GM11168 (cell line): ENCODE results near the gene ZNF469.

Experiments
- in situ Hi-C: fragments of 300-500 bp; cut with MboI; formaldehyde crosslinking; loops from one replicate; pipeline ENCODE4 v1.12.0; 2022; ENCODE audit warnings: low sequenced_read_pairs; ENCODE audit not compliant: unreplicated experiment

ZNF469 gene

GRCh38 chr16:88382491-88383400 is at the start of gene ZNF469:
TSS of gene ZNF469 (plus strand) at chr16:88382959. CDS start at chr16:88427471, 44,512 bp downstream.
- in situ Hi-C loops, result no loop called here

- in situ Hi-C loops, result no loop called here
Measured at GRCh38 chr16:88333848-88334777, 48.6 kb upstream of the ZNF469 start.

- in situ Hi-C loops, result no loop called here
Measured at GRCh38 chr16:88334778-88335720, 47.7 kb upstream of the ZNF469 start.

- in situ Hi-C loops, result no loop called here
Measured at GRCh38 chr16:88337021-88337420, 45.7 kb upstream of the ZNF469 start.

- in situ Hi-C loops, result no loop called here
Measured at GRCh38 chr16:88337538-88337937, 45.2 kb upstream of the ZNF469 start.

- in situ Hi-C loops, result no loop called here
Measured at GRCh38 chr16:88338111-88338510, 44.6 kb upstream of the ZNF469 start.

DNA sequence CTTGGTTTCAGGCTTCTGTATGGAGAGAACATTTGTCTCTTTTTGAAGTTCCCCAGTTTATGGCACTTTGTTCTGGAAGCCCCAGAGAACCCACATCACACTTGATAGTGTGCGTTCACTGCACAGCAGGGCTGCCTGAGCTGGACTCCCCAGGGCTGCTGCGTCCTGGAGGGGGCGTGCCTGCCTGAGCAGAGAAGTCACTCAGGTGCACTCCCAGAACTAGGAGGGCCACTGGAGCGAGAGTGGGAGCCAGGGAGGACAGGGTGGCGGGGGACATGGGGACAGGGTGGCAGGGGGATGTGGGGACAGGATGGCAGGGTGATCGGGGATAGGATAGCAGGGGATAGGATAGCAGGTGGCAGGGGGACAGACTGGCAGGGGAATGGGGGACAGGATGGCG is 43.9 kb upstream of the ZNF469 start:
- in situ Hi-C loops, result no loop called here

DNA sequence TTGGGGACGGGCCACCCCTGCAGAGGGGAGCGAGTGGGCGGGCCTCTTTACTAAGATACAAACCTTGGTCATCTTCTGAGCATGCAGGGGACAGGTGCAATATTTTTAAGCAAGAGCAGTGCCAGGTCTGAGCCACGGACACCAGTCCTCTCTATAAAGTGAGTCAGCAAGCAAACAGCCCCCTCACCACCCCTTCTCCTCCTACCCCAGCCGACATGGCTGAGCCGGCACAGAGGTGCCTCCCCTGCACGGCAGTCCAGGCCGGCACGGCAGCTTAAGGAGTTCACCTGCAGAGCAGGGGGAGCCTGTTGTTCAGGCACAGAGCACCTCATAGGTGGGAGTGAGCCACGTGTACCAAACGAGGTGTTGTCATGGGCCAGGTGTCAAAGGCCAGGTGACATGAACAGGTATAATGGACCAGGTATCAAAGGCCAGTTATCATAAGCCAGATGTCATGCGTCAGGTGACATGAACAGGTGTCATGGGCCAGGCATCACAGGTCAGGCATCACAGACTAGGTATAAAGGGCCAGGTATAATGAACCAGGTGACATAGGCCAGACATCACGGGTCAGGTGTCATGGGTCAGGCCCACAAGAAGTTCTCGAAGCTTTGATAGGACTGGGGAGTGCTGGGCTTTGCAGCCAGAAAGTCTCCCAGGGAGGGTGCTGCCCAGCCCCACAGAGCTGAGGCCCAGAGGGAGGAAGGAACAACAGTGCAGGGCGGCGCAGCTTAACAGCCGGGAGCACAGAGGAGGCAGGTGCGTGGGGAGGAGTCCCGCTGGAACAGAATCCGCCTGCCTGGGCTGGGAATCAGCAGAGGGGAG is 42.6 kb upstream of the ZNF469 start:
- in situ Hi-C loops, result no loop called here

- in situ Hi-C loops, result no loop called here
Measured at GRCh38 chr16:88340755-88341150, 42.0 kb upstream of the ZNF469 start.

DNA sequence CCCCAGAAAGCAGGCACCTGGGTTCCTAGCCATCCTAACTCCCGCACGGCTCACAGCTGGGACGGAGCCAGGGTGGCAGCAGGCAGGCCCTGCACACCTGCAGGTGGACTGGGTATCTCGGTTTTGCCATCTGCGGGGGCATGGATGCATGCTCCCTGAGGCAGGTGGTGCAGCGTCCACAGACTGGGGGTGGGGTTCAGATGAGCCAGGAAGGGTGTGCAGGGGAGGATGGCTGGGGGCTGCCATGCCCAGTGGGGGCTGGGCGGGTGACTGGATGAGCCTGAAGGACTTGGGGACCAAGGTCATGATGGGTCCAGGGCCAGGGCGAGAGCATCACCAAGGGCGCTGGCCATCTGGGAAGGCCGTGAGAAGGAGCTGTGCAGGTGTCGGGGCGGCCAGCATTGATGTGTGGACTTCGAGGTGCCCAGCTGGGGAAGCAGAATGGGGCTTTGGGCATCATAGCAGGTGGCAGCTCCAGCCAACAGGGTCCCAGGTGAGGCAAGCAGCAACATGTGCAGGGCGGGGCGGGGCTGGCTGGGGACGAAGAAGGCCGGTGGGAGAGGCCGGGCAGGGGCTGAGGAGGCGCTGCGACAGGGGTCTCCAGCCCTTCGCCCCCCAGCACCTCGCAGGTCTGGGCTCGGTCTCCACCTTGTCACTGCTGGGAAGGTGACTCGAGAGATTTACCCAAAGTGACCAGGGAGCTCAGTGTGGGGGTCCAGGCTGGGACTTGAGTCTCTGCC is 41.0 kb upstream of the ZNF469 start:
- in situ Hi-C loops, result no loop called here

GRCh38 chr16:88342491-88342890 is 40.3 kb upstream of the ZNF469 start:
- in situ Hi-C loops, result no loop called here

DNA sequence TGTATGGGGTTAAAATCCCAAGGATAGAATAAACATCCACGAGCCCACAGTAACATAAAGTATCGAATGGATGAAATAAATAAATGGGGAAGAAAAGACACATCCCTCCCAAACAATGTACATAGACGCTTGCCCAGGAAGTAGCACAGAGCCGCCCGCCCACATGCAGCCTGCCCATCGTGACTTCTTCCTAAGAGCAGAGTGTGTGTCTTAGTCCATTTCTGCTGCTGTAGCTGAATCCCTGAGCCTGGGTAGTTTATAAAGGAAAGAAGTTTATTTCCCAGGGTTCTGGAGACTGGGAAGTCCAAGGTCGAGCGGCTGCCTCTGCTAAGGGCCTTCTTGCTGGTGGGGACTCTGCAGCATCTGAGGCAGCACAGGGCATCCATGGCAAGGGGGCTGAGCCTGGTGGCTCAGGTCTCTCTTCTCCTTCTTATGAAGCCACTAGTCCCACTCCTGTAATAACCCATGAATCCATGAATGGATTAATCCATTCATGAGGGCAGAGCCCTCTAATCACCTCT is 39.4 kb upstream of the ZNF469 start:
- in situ Hi-C loops, result no loop called here

GRCh38 chr16:88344411-88345030 is 38.2 kb upstream of the ZNF469 start:
- in situ Hi-C loops, result no loop called here

- in situ Hi-C loops, result no loop called here
Measured at GRCh38 chr16:88345031-88345720, 37.6 kb upstream of the ZNF469 start.

DNA sequence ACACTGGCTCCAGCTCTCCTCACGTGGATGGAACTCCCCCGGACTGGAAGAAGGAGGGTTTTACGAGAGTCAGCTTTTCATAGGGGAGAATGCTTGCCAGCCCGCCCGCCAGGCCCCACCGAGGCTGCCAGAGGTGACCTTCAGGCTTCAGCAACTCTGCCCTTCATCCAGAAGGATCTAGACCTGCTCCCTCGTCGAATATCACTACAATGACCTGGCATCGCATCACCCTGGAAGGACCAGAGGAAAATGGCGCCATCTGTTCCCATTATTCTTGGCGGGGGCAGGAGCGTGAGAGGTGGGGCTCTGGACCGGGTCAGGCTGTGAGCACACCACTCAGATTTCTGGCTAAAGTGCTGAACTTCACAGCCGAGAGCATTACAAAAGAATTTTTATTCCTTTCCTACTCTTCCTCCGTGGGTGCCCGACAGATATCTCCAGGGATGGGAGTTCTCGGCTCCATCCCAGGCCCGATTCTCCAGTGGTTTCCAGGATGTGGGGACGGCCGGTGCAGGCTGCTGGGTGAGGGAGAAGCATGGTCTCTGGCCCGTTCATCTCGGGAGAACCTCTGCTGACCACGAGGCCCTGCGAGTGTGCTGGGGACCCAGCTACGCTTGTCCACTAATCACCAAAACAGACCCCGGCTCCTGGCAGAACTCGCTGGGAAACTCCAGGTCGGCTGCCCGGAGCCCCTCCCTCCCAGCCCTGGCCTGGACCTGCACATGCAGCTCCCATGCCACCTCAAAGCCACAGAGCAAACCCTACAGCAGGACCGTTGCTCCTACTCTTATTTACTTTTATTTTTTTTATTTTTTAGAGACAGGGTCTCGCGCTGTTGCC is 36.8 kb upstream of the ZNF469 start:
- in situ Hi-C loops, result no loop called here
